ENCODE data around the gene CLEC18C.
"Not testable (repeated sequence)": the region's sequence is repeated elsewhere in the genome, so short reads cannot be mapped to it uniquely, and the experiment has no call there.

CLEC18C gene

DNA sequence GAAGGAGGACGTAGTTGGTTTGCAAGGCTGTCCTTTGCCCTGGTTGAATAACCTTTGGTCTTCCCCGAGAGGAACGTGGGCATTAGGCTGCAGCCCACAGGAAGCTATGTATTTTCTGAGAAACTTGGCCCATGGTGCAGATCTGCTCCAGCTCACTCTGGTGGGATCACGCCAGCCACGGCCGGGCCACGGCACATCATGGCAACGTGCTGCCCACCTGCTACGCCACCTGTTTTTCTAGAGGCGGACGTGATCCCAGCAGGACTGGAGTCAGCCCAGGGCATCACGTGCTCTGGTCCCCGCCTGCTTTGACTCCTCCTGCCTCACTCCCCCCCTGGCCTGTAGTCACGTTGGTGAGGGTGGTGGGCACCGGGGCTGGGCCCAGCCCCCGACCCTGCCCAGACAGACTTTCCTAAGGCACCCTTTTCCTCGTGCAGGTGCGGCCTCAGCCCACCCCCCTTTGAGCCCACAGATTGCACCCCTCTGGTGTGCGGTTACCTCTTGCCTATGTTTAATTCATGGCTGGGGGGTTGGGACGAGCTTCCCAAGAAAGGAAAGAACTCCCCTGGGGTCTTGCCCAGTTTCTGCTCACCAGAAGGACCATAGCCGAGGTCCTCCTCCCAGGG lies at the start of gene CLEC18C:
Gene CLEC18C (plus strand): TSS at position 576 of the 626 bp plus-strand sequence. CDS start 492 bp downstream, outside the sequence.
- DNase-seq (ENCODE audit: low read depth in 2 of 2): not testable (repeated sequence)

DNA sequence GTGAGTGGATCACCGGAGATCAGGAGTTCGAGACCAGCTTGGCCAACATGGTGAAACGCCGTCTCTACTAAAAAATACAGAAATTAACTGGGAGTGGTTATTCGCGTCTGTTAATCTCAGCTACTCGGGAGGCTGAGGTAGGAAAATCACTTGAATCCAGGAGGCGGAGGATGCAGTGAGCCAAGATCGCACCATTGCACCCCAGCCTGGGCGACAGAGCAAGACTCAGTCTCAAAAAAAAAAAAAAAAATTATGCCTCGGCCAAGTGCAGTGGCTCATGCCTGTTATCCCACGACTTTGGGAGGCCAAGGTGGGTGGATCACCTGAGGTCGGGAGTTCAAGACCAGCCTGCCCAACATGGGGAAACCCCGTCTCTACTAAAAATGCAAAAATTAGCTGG lies 49.8 kb upstream of the CLEC18C start:
- not testable (repeated sequence) for DNase-seq (ENCODE audit: low read depth in 2 of 2)

DNA sequence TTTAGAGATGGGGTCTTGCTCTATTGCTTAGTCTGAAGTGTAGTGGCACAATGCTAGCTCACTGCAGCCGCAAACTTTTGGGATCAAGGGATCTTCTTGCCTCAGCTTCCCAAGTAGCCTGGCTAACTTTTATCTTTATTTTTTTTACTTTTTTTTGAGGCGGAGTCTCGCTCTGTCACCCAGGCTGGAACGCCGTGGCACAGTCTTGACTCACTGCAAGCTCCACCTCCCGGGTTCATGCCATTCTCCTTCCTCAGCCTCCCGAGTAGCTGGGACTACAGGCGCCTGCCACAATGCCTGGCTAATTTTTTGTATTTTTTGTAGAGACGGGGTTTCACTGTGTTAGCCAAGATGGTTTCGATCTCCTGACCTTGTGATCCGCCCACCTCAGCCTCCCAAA lies 47.4 kb upstream of the CLEC18C start:
- DNase-seq (ENCODE audit: low read depth in 2 of 2): not testable (repeated sequence)

DNA sequence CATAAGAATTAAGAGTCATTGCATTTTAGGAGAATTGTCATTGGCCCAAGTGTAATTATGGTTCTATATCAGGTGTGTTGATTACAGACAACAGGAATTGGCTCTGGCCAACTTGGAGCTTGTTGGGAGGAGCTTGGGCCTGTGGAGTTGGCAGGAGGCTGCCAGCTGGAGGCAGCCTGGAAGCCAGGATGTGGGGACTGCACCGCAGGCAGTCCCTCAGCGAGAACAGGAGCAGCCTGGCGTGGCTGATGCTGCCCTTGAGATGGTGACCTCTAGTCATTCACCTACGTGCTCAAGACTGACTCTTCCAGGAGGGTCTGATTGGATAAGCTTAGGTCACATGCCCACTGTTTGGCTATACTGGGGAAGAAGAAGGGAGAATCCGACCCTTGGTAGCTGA lies 45.9 kb upstream of the CLEC18C start:
- not testable (repeated sequence) for DNase-seq (ENCODE audit: low read depth in 2 of 2)

DNA sequence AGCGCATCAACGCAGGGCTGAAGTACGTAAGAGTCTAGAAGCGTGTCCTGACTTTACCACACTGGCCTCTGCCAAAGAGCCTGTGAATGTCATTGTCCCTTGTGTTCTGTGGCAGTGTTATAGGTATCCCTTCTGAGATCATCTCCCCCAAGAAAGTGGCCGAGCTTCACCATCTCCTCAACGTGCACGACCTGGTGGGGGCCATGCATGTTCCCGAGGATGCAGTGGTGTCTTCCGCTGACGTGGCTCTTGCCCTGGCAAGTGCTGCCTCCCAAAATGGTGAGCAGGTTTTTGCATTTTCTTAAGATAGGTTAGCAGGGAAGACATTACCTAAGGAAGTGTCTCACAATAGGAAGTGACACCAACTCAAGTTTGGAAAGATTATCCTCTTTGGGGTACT lies 44.7 kb upstream of the CLEC18C start:
- DNase-seq (ENCODE audit: low read depth in 2 of 2): not testable (repeated sequence)

DNA sequence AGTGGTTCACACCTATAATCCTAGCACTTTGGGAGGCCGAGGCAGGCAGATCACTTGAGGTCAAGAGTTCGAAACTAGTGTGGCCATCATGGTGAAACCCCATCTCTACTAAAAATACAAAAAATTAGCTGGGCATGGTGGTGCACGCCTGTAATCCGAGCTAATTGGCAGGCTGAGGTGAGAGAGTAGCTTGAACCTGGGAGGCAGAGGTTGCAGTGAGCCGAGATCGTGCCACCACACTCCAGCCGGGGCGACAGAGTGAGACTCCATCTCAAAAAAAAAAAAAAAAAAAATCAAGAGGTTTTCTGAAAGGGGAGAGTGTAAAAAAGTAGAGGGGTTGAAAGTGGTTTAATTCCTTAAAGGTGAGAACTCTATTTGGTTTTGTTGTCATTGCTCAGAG lies 37.8 kb upstream of the CLEC18C start:
- not testable (repeated sequence) for DNase-seq (ENCODE audit: low read depth in 2 of 2)

DNA sequence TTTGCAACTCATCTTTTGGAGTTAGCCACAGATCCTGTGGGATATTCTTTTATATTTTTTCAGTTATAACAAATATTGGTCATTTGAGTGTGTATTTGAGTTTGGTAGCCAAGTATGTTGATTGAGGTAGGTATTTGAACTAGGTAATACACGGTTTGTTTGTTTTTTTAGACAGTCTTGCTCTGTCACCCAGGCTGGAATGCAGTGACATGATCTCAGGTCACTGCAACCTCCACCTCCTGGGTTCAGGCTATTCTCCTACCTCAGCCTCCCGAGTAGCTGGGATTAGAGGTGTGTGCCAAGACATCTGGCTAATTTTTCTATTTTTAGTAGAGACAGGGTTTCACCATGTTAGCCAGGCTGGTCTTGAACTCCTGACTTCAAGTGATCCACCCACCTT lies 37.0 kb upstream of the CLEC18C start:
- DNase-seq (ENCODE audit: low read depth in 2 of 2): not testable (repeated sequence)

DNA sequence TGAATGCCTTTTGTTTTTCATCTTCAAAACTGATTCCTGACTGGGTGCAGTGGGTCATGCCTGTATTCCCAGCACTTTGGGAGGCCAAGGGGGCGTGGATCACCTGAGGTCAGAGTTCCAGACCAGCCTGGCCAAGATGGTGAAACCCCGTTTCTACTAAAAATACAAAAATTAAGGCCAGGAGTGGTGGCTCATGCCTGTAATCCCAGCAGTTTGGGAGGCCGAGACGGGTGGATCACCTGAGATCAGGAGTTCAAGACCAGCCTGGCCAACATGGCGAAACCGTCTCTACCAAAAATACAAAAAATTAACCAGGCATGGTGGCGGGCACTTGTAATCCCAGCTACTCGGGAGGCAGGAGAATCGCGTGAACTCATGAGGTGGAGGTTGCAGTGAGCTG lies 30.8 kb upstream of the CLEC18C start:
- not testable (repeated sequence) for DNase-seq (ENCODE audit: low read depth in 2 of 2)

DNA sequence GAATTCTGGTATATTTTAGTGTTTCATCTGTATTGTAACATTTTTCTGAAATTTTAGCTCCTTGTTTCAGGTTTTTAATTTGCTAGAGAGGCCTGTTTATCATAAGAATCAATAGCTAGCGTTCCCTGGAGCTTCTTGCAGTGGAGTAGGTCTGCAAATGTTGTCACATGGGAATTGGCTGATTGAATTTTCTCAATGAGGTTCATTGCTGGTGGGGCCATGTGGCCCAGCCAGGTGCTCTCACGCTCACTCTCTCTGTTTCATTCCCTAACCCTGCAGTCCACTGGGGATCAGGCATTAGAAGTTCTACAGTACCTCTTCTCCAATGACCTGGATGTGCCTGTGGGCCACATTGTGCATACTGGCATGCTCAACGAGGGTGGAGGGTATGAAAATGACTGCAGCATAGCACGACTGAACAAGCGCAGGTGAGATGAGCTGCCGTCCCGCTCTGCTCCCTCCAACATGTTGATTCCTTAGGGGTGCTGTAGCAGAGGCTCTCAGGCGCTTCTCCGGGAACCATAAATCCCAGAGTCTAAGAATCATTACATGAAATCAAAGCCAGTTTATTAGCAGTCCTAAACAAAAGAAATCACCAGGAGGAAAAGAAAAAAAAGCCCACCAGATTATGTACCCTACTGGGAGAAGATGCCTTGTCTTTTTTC lies 30.2 kb upstream of the CLEC18C start:
- DNase-seq (ENCODE audit: low read depth in 2 of 2): not testable (repeated sequence)

DNA sequence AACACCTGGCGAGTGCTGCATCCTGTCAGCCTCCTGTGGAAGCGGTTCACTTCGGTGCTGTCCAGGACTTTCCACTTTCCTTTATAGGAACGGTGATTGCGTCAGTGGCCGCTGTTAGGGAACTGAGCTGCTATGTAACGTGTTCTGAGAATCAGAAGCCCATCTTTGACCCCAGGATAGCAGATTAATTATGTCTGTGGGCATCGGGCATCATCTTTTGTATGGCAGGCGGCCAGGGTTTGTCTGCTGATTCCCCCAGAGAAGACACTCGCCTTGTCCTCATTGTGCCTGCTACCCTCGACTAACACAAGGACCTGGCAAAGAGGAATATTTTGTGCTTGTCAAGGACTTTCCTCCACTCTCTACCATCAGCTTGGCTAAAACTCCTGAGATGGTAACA lies 25.7 kb upstream of the CLEC18C start:
- DNase-seq (ENCODE audit: low read depth in 2 of 2): not testable (repeated sequence)

DNA sequence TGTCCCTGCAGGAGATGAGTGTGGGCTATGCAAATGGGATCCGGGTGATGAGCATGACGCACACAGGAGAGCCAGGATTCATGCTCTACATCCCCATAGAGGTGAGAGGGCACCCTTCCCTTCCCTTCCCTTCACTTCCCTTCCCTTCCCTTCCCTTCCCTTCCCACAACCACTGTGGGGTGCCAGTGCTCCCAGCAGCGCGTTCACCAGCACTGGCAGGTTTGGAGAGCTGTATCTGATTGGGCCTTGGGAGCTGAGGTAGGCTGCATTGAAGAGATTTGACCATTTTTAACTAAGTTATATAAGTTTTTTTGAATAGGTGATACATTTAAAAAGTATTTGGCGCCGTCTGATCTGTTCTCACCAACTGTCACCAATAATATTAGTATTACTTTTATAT lies 25.1 kb upstream of the CLEC18C start:
- DNase-seq (ENCODE audit: low read depth in 2 of 2): not testable (repeated sequence)

DNA sequence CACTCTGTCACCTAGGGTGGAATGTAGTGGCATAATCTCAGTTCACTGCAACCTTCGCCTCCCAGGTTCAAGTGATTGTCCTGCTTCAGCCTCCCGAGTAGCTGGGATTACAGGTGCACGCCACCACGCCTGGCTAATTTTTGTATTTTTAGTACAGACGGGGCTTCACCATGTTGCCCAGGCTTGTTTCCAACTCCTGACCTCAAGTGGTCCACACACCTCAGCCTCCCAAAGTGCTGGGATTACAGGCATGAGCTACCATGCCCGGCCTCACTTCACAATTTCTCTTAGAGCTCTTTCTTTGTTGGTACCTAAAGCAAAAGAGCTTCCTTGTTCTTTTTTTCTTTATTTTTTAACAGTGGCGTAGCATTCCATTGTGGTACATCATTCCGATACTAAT lies 24.3 kb upstream of the CLEC18C start:
- not testable (repeated sequence) for DNase-seq (ENCODE audit: low read depth in 2 of 2)

DNA sequence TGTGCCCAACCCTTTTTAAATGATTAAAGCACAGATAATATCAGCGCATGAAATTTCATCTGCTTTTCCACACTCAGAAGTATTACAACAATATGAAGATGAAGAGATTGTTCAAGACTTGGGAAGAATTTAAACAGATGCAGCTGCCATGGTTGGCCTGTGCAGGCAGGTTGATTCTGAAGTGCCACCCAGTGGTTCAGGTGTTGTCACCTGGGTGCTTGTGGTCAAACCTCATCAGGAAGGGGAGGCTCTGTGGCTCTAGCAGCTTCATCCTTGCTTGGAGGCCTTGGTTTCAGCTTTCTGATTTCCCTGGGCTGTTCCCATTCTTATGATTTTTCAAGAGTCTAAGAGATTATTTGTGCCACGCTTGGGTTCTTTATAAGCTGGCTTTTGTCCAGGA lies 22.2 kb upstream of the CLEC18C start:
- no peak for DNase-seq (ENCODE audit: low read depth in 2 of 2)

DNA sequence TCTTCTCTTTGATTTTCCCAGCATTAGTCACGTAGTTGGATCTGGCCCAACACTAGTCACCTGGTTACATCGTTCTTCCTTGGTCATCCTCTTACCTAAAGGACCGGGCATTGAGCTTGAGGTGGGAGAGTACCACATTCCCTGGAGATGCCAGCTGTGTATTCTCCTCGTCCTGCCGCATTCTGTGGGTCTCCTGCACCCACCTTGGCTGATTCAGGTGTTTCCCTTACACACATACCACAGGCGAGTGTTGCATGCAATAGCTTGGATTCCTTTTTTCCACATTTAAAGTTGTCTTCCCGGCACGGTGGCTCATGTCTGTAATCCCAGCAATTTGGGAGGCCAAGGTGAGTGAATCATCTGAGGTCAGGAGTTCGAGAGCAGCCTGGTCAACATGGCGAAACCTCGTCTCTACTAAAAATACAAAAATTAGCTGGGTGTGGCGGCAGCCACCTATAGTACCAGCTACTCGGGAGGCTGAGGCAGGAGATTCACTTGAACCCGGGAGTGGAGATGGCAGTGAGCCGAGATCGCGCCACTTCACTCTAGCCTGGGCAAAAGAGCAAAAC lies 21.6 kb upstream of the CLEC18C start:
- DNase-seq (ENCODE audit: low read depth in 2 of 2): no peak

DNA sequence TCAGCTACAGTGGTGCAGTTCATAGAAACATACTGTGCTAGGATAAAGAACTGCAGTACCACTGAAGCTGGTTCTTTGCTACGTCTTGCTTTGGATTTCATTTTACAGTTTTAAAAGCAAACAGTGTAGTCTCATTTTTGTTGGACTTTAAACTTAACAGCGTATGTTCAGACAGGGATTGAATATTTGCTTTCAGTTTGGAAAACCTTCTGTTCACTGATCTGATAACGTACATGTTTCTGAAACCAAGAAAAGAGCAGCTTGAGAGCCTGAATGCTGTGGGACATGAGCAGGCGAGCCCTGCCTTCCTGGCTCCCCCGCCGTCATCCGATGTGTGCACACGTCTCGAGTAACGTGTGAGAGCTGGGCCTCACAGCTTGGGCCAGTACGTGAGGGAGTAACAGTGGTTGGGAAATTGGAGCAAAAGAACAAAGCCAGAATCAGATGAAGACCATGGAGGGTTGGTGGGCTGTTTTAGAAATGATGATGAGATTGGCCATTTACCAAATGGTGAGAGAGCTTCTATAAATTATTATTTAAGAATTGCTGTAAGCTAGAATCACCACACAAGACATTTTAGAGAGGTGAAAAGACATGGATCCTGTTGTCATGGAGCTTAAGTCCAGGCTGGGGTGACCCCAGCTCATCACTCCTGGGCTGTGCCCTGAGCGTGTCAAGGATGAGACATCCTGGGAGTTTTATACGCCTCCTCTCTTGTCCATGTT lies 20.8 kb upstream of the CLEC18C start:
- DNase-seq (ENCODE audit: low read depth in 2 of 2): no peak

DNA sequence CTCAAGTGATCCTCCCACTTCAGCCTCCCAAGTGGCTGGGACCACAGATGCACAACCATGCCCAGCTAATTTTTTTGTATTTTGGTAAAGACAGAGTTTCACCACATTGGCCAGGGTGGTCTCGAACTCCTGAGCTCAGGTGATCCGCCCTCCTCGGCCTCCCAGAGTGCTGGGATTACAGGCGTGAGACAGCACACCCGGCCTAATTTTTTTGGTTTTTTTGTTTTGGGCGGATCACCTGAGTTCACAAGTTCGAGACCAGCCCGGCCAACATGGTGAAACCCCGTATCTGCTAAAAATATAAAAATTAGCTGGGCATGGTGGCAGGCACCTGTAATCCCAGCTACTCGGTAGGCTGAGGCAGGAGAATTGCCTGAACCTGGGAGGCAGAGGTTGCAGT lies 18.9 kb upstream of the CLEC18C start:
- not testable (repeated sequence) for DNase-seq (ENCODE audit: low read depth in 2 of 2)

DNA sequence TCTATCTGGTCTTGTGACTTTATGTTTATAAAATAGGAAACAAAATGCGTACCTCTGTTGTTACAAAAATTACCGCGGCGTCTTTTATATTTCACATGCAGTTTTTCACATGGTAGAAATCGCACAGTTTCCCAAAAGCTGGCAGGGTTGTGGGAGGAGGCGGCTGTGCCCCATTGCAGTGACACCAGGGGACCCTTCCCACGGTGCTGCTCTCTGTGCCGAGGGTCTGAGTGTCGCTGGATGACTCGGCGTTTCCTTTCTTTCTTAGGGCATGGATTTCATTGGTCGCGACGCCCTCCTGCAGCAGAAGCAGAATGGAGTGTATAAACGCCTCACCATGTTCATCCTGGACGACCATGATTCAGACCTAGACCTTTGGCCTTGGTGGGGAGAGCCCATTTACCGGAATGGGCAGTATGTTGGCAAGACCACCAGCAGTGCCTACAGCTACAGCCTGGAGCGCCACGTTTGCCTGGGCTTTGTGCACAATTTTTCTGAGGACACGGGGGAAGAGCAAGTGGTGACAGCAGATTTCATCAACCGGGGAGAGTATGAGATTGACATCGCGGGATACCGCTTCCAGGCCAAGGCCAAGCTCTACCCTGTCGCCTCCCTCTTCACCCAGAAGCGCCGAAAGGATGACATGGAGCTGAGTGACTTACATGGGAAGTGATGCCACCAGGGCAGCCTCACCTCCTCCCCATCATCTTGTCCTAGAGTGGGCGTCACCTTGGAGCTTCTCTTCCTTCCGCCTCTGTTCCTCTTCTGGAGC lies 17.2 kb upstream of the CLEC18C start:
- DNase-seq (ENCODE audit: low read depth in 2 of 2): no peak

DNA sequence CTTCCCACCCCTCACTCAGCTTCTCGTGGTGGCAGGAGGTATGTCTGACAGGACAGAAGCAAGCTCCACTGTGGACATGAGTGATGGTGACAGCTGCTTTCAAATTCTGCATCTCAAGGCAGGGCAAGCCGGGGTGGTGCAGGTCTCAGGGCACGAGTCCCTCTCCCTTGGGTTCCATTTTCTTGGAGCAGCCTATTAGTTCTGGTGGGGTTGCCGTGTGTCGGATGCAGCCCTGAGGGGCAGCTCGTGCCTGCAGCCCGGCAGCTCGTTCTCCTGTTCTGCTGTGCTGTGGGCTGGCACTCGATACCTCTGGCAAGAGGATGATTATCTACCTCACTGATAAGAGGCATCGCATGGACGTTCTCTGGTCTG lies 16.5 kb upstream of the CLEC18C start:
- DNase-seq (ENCODE audit: low read depth in 2 of 2): no peak

DNA sequence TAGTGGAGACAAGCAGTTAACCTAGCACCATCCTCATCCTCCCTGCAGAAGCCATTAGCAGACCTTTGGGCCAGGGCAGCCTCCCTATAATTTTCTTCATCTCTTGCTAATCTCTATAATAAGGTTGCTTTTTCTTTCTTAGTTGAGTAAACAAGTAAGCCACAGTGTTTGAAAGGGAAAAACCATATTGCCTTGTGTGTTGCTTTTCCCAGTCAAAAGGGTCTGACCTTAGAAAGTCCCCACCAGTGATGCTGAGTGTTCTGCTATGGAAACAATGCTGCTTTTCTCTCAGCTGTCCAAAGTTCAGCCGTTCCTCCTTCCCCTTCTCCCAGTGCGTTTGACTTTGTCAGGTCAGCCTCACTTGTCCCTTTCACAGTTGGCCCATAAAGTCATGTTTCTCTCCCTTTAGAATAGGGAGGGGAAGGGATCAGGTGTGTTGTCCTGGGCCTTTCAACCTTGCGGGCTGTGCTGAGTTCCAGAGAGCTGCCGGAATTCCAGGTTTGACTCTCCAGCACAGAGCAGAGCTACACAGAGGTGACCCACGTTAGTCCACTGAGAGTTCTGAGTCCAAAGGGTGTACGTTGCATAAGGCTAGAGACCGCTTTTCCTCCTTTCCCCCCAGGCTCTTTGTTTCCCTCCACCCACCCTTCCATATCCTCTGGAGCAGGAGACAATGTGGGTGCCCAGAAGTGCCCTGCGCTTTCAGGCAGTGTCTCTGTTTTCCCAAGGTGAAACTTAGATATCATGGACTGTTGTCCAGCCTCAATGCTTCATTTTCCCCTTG lies 15.9 kb upstream of the CLEC18C start:
- DNase-seq (ENCODE audit: low read depth in 2 of 2): no peak

DNA sequence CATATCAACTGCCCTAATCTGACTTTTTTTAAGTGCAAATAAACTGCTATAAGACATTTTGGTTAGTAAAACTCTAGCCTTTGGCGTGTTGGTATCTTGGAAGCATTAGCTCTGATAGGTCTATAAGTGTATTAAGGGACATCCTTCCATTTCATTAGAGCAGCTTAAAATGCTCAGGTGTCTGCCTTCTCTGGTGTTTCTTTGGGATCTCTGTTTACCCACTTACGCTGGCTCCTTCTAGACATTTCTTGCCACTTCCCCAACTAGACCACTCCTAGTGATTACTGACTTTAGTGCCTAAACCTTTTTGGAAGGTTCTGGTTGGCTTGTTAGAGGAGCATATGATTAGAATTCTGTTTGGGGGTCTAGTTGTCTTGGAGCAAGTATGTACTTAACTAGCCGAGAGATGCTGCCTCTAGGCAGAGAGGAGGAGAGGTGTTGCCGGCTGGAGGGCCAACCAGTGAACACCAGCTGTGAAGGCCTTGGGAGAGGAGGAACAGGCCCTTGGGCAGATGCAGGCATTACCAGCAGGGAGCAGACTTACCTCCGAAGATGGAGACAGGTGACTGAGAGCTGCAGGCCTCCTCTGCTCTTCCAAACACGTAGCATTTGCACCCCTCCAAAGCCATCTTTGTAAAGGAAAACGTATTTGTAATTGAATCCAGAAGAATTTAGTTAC lies 15.2 kb upstream of the CLEC18C start:
- no peak for DNase-seq (ENCODE audit: low read depth in 2 of 2)

All from stimulated activated CD8-positive, alpha-beta memory T cell treated with anti-CD3 and anti-CD28 coated beads, Interleukin-7, amount 100 ng/mL, for 1 hour (primary cell).